OCI-LY7 (cell line): ENCODE measurements around the gene ADAMTS17. TPM values are rescaled to one million over a fixed set of nuclear protein-coding genes. Genes with fewer than 3 reads are reported as not detected.

Experiments
- BruUV-seq: library from RNA; stranded (reverse); fragments of 400-500 nt; replicated peaks from 2 replicates; lab custom pipeline; 2021; lab: Mats Ljungman, UMichigan
- CTCF ChIA-PET: fragments of 300-600 bp; sonication (Branson Sonifier 250); formaldehyde crosslinking; loops from one replicate; lab custom pipeline; 2022; ENCODE audit warnings: antibody characterized with exemption; ENCODE audit not compliant: unreplicated experiment; lab: Charles Lee
- POLR2A ChIA-PET: fragments of 300-600 bp; sonication (Branson Sonifier 250); formaldehyde crosslinking; loops from one replicate; lab custom pipeline; 2022; ENCODE audit warnings: antibody characterized with exemption; lab: Charles Lee
- DNase-seq: peaks from one replicate; pipeline ENCODE4 v3.0.0-alpha.2; 2015; ENCODE audit warnings: low spot score
- H2AFZ ChIP-seq: fragments of 200-600 bp; sonication (generic), shearing (Covaris generic); 2 replicates; pipeline ENCODE4 v1.6.1; 2014; ENCODE audit warnings: mild to moderate bottlenecking, antibody characterized with exemption, low read length, moderate library complexity
- H3K27ac ChIP-seq: fragments of 200-600 bp; sonication (generic); 2 replicates; pipeline ENCODE4 v1.5.1; 2014; ENCODE audit warnings: mixed run types, low read depth, mild to moderate bottlenecking, moderate library complexity, low read length, inconsistent platforms; ENCODE audit not compliant: poor library complexity, severe bottlenecking
- H3K36me3 ChIP-seq: fragments of 200-600 bp; sonication (generic); 2 replicates; pipeline ENCODE4 v1.6.1; 2014; ENCODE audit warnings: mild to moderate bottlenecking, antibody characterized with exemption, low read length, moderate library complexity, mixed read lengths; ENCODE audit not compliant: insufficient read depth
- H3K4me1 ChIP-seq: fragments of 200-600 bp; sonication (generic); 2 replicates; pipeline ENCODE4 v1.5.1; 2014; ENCODE audit warnings: mild to moderate bottlenecking, low read length; ENCODE audit not compliant: insufficient read depth, poor library complexity, severe bottlenecking
- H3K4me2 ChIP-seq: fragments of 200-600 bp; sonication (generic); 2 replicates; pipeline ENCODE4 v1.6.1; 2014; ENCODE audit warnings: mild to moderate bottlenecking, low read length
- H3K4me3 ChIP-seq: fragments of 200-600 bp; sonication (generic); 2 replicates; pipeline ENCODE4 v1.5.1; 2014; ENCODE audit warnings: mild to moderate bottlenecking, low read depth, low read length; ENCODE audit not compliant: poor library complexity, severe bottlenecking
- H3K79me2 ChIP-seq: fragments of 200-600 bp; sonication (generic); 2 replicates; pipeline ENCODE4 v1.6.1; 2016; ENCODE audit warnings: low read depth, mild to moderate bottlenecking, low read length, moderate library complexity, mixed read lengths; ENCODE audit not compliant: insufficient read depth
- H3K9me2 ChIP-seq: fragments of 200-600 bp; sonication (generic); 2 replicates; pipeline ENCODE4 v1.6.1; 2016; ENCODE audit warnings: mild to moderate bottlenecking, low read length, mixed read lengths; ENCODE audit not compliant: insufficient read depth
- H3K9me3 ChIP-seq: fragments of 200-600 bp; sonication (generic); 2 replicates; pipeline ENCODE4 v1.6.1; 2014; ENCODE audit warnings: mild to moderate bottlenecking, mixed run types, low read length, mixed read lengths
- H4K20me1 ChIP-seq: fragments of 200-600 bp; sonication (generic); 2 replicates; pipeline ENCODE4 v1.6.1; 2014; ENCODE audit warnings: mild to moderate bottlenecking, antibody characterized with exemption, low read length, moderate library complexity, mixed read lengths; ENCODE audit not compliant: insufficient read depth
- CTCF ChIP-seq: fragments of 200-600 bp; sonication (generic); conservative IDR thresholded peaks from 2 replicates; pipeline ENCODE4 v1.5.1; 2014; ENCODE audit warnings: mild to moderate bottlenecking, antibody characterized with exemption, low read length, moderate library complexity, mixed read lengths
- EZH2phosphoT487 ChIP-seq: fragments of 200-600 bp; sonication (generic); IDR thresholded peaks from 2 replicates; pipeline ENCODE4 v1.6.1; 2018; ENCODE audit warnings: low read depth, borderline replicate concordance, mild to moderate bottlenecking, mixed run types, antibody characterized with exemption, low read length, moderate library complexity, mixed read lengths
- intact Hi-C: fragments of 100-400 bp; cut with micrococcal nuclease; formaldehyde crosslinking; loops from one replicate; pipeline ENCODE4 v1.10.0; 2022; ENCODE audit not compliant: unreplicated experiment
- total RNA-seq, 2 experiments: library from RNA; depleted of rRNA in 1 of 2; stranded (reverse); fragments of >200 nt in 1 of 2; shearing (Covaris generic) in 1 of 2; gene quantifications; 2 replicates each; pipeline ENCODE4 v1.2.3, GENCODE V29; 2014 to 2022

ADAMTS17 gene
- total RNA-seq, 2 experiments from 2014 or later = not detected

GRCh38 chr15:100281096-100281917 lies 60.5 kb downstream of the ADAMTS17 start:
- Histone ChIP-seq H3K4me3 (no peak overlapping the region), H3K36me3 (no peaks in the 10 kb centered on the region), H3K27ac (no peak overlapping the region), H4K20me1 (no peaks in the 10 kb centered on the region), H3K9me2 (no peaks in the 10 kb centered on the region), H2AFZ (no peak overlapping the region), H3K4me1 (no peaks in the 10 kb centered on the region), H3K79me2 (no peaks in the 10 kb centered on the region), H3K9me3 (no peaks in the 10 kb centered on the region), H3K4me2 (no peak overlapping the region)
- no TSS peak for BruUV-seq
- TF ChIP-seq CTCF = no peak
- TF ChIP-seq EZH2phosphoT487 = no peak
- CTCF ChIA-PET = no interaction called here
- intact Hi-C loops = no loop called here
- no peak for DNase-seq
- POLR2A ChIA-PET = no interaction called here

GRCh38 chr15:100279849-100280248 lies 61.9 kb downstream of the ADAMTS17 start:
- DNase-seq = no peak
- POLR2A ChIA-PET = no interaction called here
- intact Hi-C loops = no loop called here

More at GRCh38 chr15:100279849-100280248, 61.9 kb downstream of the ADAMTS17 start:
- TF ChIP-seq EZH2phosphoT487 = no peak
- TF ChIP-seq CTCF = no peak
- Histone ChIP-seq H3K4me1 (no peaks in the 10 kb centered on the region), H3K4me2 (no peak overlapping the region), H4K20me1 (no peaks in the 10 kb centered on the region), H3K9me2 (no peaks in the 10 kb centered on the region), H3K36me3 (no peaks in the 10 kb centered on the region), H3K27ac (no peak overlapping the region), H3K79me2 (no peaks in the 10 kb centered on the region), H2AFZ (no peak overlapping the region), H3K4me3 (no peak overlapping the region), H3K9me3 (no peaks in the 10 kb centered on the region)
- CTCF ChIA-PET = no interaction called here
- no TSS peak for BruUV-seq
